Dermis lymphatic vessel endothelial cell (primary cell): ENCODE measurements around the gene PCDHGA6. TPM values are rescaled to one million over a fixed set of nuclear protein-coding genes. Genes with fewer than 3 reads are reported as not detected.

Source experiments
- total RNA-seq: library from RNA; depleted of rRNA; stranded (reverse); fragments of >200 nt; gene quantifications from 2 replicates; pipeline ENCODE4 v1.2.1, GENCODE V29; 2014

PCDHGA6 gene
- total RNA-seq, 1 donor from 2014 or later = 2.4 TPM

GRCh38 chr5:141407790-141408505 is 34.3 kb downstream of the PCDHGA6 start, which contains the start of gene PCDHGB6:
Gene PCDHGB6, plus strand, starts transcription at chr5:141408021. Its CDS starts 182 bp downstream, at chr5:141408203.

DNA sequence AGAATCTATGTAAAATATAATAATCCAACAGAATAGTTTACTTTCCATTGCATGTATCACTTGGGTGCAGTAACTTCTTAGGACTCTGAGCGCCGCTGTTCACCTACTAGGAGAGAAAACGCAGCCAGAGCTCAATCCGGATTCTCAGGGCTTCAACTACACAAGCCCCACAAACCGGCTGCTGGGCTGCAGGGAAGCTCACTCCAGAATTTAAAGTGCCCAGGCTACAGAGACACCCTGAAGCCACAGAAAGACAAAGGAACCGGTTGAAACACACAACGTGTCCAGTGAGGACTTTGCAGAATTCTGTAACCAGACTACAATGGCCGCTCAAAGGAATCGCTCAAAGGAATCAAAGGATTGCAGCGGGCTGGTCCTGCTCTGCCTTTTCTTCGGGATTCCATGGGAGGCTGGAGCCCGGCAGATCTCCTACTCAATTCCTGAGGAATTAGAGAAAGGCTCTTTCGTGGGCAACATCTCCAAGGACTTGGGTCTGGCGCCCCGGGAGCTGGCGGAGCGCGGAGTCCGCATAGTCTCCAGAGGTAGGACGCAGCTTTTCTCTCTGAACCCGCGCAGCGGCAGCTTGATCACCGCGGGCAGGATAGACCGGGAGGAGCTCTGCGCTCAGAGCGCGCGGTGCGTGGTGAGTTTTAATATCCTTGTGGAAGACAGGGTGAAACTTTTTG is 39.3 kb downstream of the PCDHGA6 start, which contains the start of gene PCDHGA10:
Gene PCDHGA10 (plus strand): TSS at position 134 of the 686 bp plus-strand sequence. CDS start 189 bp downstream, at position 323.

GRCh38 chr5:141417494-141418172 is 43.9 kb downstream of the PCDHGA6 start, which contains the start of gene PCDHGB7:
Gene PCDHGB7, plus strand, starts transcription at chr5:141417677. Its CDS starts 183 bp downstream, at chr5:141417860.

GRCh38 chr5:141420855-141421488 is 47.3 kb downstream of the PCDHGA6 start, which contains the start of gene PCDHGA11:
Gene PCDHGA11, plus strand, starts transcription at chr5:141421051. Its CDS starts 177 bp downstream, at chr5:141421228.

Other genes with a start within 250 kb of the PCDHGA6 start
- 0.43 and 0.87 TPM in 2 replicates for gene PCDHB5, start 238.7 kb upstream of the PCDHGA6 start, total RNA-seq
- 0.09 and 0.11 TPM in 2 replicates for gene PCDHB6, start 223.8 kb upstream of the PCDHGA6 start, total RNA-seq
- 0.87 and 1.8 TPM in 2 replicates for gene PCDHB7, start 201.2 kb upstream of the PCDHGA6 start, total RNA-seq
- gene PCDHB8, start 196.1 kb upstream of the PCDHGA6 start, total RNA-seq = 0.43 and 0.65 TPM in 2 replicates
- gene PCDHB16, start 191.5 kb upstream of the PCDHGA6 start, total RNA-seq = 0.33 and 0.69 TPM in 2 replicates
- gene PCDHB9, start 186.7 kb upstream of the PCDHGA6 start, total RNA-seq = 0.22 and 0.26 TPM in 2 replicates
- 0.98 and 1.0 TPM in 2 replicates for gene PCDHB10, start 181.5 kb upstream of the PCDHGA6 start, total RNA-seq
- gene PCDHB11, start 174.3 kb upstream of the PCDHGA6 start, total RNA-seq = 0.43 and 0.77 TPM in 2 replicates
- 0.33 and 0.60 TPM in 2 replicates for gene PCDHB12, start 165.2 kb upstream of the PCDHGA6 start, total RNA-seq
- 1.1 and 1.3 TPM in 2 replicates for gene PCDHB13, start 160.0 kb upstream of the PCDHGA6 start, total RNA-seq
- 0.86 and 0.98 TPM in 2 replicates for gene PCDHB14, start 150.5 kb upstream of the PCDHGA6 start, total RNA-seq
- gene PCDHB15, start 128.5 kb upstream of the PCDHGA6 start, total RNA-seq = 0.43 and 0.86 TPM in 2 replicates
- 0.09 and 0.22 TPM in 2 replicates for gene SLC25A2, start 69.8 kb upstream of the PCDHGA6 start, total RNA-seq
- 78.7 and 81.5 TPM in 2 replicates for gene TAF7, start 53.1 kb upstream of the PCDHGA6 start, total RNA-seq
- 0.34 and 0.43 TPM in 2 replicates for gene PCDHGA1, start 43.4 kb upstream of the PCDHGA6 start, total RNA-seq
- 0.86 and 1.1 TPM in 2 replicates for gene PCDHGA2, start 35.1 kb upstream of the PCDHGA6 start, total RNA-seq
- 0.54 and 0.69 TPM in 2 replicates for gene PCDHGA3, start 30.1 kb upstream of the PCDHGA6 start, total RNA-seq
- 0.76 and 1.6 TPM in 2 replicates for gene PCDHGB1, start 23.8 kb upstream of the PCDHGA6 start, total RNA-seq
- 2.0 and 2.6 TPM in 2 replicates for gene PCDHGA4, start 18.9 kb upstream of the PCDHGA6 start, total RNA-seq
- gene PCDHGB2, start 13.9 kb upstream of the PCDHGA6 start, total RNA-seq = 1.3 and 2.7 TPM in 2 replicates
- 0.43 and 0.77 TPM in 2 replicates for gene PCDHGA5, start 9.7 kb upstream of the PCDHGA6 start, total RNA-seq
- gene PCDHGB3, start 3.6 kb upstream of the PCDHGA6 start, total RNA-seq = 2.6 and 4.3 TPM in 2 replicates
- 0.65 and 1.4 TPM in 2 replicates for gene PCDHGA7, start 8.9 kb downstream of the PCDHGA6 start, total RNA-seq
- 6.7 and 11.3 TPM in 2 replicates for gene PCDHGB4, start 13.8 kb downstream of the PCDHGA6 start, total RNA-seq
- 0.54 and 1.5 TPM in 2 replicates for gene PCDHGA8, start 18.7 kb downstream of the PCDHGA6 start, total RNA-seq
- gene PCDHGB5, start 24.1 kb downstream of the PCDHGA6 start, total RNA-seq = 8.3 and 11.8 TPM in 2 replicates
- 2.0 and 3.2 TPM in 2 replicates for gene PCDHGA9, start 28.9 kb downstream of the PCDHGA6 start, total RNA-seq
- gene PCDHGB6, start 34.1 kb downstream of the PCDHGA6 start, total RNA-seq = 2.1 and 3.7 TPM in 2 replicates
- 5.2 and 6.0 TPM in 2 replicates for gene PCDHGA10, start 39.1 kb downstream of the PCDHGA6 start, total RNA-seq
- 10.9 and 11.5 TPM in 2 replicates for gene PCDHGB7, start 43.8 kb downstream of the PCDHGA6 start, total RNA-seq
- 6.7 and 7.5 TPM in 2 replicates for gene PCDHGA11, start 47.2 kb downstream of the PCDHGA6 start, total RNA-seq
- 1.5 and 4.9 TPM in 2 replicates for gene PCDHGA12, start 56.6 kb downstream of the PCDHGA6 start, total RNA-seq
- gene PCDHGC3, start 102.1 kb downstream of the PCDHGA6 start, total RNA-seq = 17.4 and 20.5 TPM in 2 replicates
- gene PCDHGC4, start 111.1 kb downstream of the PCDHGA6 start, total RNA-seq = 0.65 and 0.95 TPM in 2 replicates
- 0.33 and 0.52 TPM in 2 replicates for gene PCDHGC5, start 115.2 kb downstream of the PCDHGA6 start, total RNA-seq
- 33.9 and 38.7 TPM in 2 replicates for gene DIAPH1, start 245.1 kb downstream of the PCDHGA6 start, total RNA-seq